Lung (tissue), 12 donors: Measurements from ENCODE around the gene NOL7. TPM values are rescaled to one million over a fixed set of nuclear protein-coding genes. Genes with fewer than 3 reads are reported as not detected.

Experiments
- ATAC-seq: fragments of 200-7000 bp; cut with Tn5 transposase; one replicate; pipeline ENCODE4 v1.9.1; 2020; ENCODE audit warnings: moderate number of reproducible peaks; ENCODE audit not compliant: insufficient read depth, low FRiP score
- DNase-seq, 3 donors: peaks; one replicate each; pipeline ENCODE4 v3.0.0-alpha.2; 2013 to 2017
- H3K27ac ChIP-seq, 2 donors: one replicate each; pipeline ENCODE4 v1.5.1; 2013; ENCODE audit warnings: mild to moderate bottlenecking in 2 of 2, moderate library complexity in 2 of 2, control low read depth in 1 of 2, inconsistent platforms in 1 of 2, low read depth in 1 of 2, low read length in 1 of 2
- H3K27me3 ChIP-seq, 3 donors: one replicate each; pipeline ENCODE4 v1.5.1; 2013; ENCODE audit warnings: low read length in 2 of 3; ENCODE audit not compliant: control insufficient read depth in 3 of 3, insufficient read depth in 3 of 3
- H3K36me3 ChIP-seq, 4 donors: one replicate each; pipeline ENCODE4 v1.5.1; 2013; ENCODE audit warnings: low read length in 4 of 4, mild to moderate bottlenecking in 1 of 4, moderate library complexity in 1 of 4; ENCODE audit not compliant: control insufficient read depth in 4 of 4, insufficient read depth in 4 of 4
- H3K4me1 ChIP-seq, 5 donors: one replicate each; pipeline ENCODE4 v1.5.1; 2013; ENCODE audit warnings: low read length in 5 of 5, mild to moderate bottlenecking in 2 of 5, moderate library complexity in 1 of 5; ENCODE audit not compliant: control insufficient read depth in 5 of 5, insufficient read depth in 5 of 5
- H3K4me3 ChIP-seq: one replicate; pipeline ENCODE4 v1.5.1; 2013; ENCODE audit warnings: mild to moderate bottlenecking, control low read depth, moderate library complexity
- H3K9ac ChIP-seq, 2 donors: one replicate each; pipeline ENCODE4 v1.5.1; 2013; ENCODE audit warnings: low read length in 2 of 2, control low read depth in 1 of 2; ENCODE audit not compliant: insufficient read depth in 1 of 2
- H3K9me3 ChIP-seq, 4 donors: one replicate each; pipeline ENCODE4 v1.5.1; 2013; ENCODE audit warnings: low read length in 3 of 4, mild to moderate bottlenecking in 1 of 4, moderate library complexity in 1 of 4; ENCODE audit not compliant: control insufficient read depth in 4 of 4, insufficient read depth in 3 of 4
- CTCF ChIP-seq: IDR thresholded peaks from 2 replicates; pipeline ENCODE4 v1.5.1; 2012; ENCODE audit warnings: mild to moderate bottlenecking; ENCODE audit errors: control extremely low read depth, extremely low read depth
- WGBS, 2 donors: extraction: QIAGEN DNeasy Blood & Tissue Kit; methylation state at CpG; one replicate each; pipeline ENCODE4 v1.1.7; 2013; 5-methylcytosine and 5-hydroxymethylcytosine counted together
- polyA plus RNA-seq, 2 donors: library from polyadenylated mRNA; stranded (reverse); fragments of 200-250 nt; gene quantifications; one replicate each; pipeline ENCODE4 v1.2.1, GENCODE V29; 2013
- total RNA-seq, 2 donors: library from RNA; depleted of rRNA in 1 of 2; stranded (reverse); fragments of >200 nt in 1 of 2; gene quantifications; one replicate each; pipeline ENCODE4 v1.2.1, GENCODE V29; 2014 to 2021
- donor health status: control.
- donor health status: control.
- donor health status: Bipolar disorder and iron deficiency.
- donor health status: healthy.
- donor health status: DM: yes; HTN: yes; CAD: no.

The NOL7 gene
- total and polyA plus RNA-seq, 4 donors: 48.0 to 75.8 (median 57.5) TPM

- no peak for TF ChIP-seq CTCF
- Histone ChIP-seq H3K27ac (no peak overlapping the region), H3K36me3 (peaks cover 0 to 26% (median 16%) of the 10 kb centered on the region in 4 donors), H3K27me3 (no peaks in the 10 kb centered on the region), H3K4me3 (no peak overlapping the region), H3K9ac (no peak overlapping the region), H3K9me3 (no peaks in the 10 kb centered on the region), H3K4me1 (peaks cover 0 to 11% (median 0%) of the 10 kb centered on the region in 5 donors)
- DNase-seq: no peak
- WGBS, 2 donors: 90 to 95% methylated on average over 1 of the region's 1 CpG
- no peak for ATAC-seq
These were observed 15.4 kb downstream of the NOL7 start for GRCh38 chr6:13630499-13630898.

GRCh38 chr6:13633343-13633742, 18.2 kb downstream of the NOL7 start:
- 99 to 100% methylated on average over 2 of the region's 2 CpGs for WGBS, 2 donors
- Histone ChIP-seq H3K9ac (no peak overlapping the region), H3K36me3 (peaks cover 5 to 25% (median 15%) of the 10 kb centered on the region in 4 donors), H3K9me3 (no peaks in the 10 kb centered on the region), H3K4me1 (peaks cover 0 to 11% (median 0%) of the 10 kb centered on the region in 5 donors), H3K27ac (no peak overlapping the region), H3K27me3 (no peaks in the 10 kb centered on the region), H3K4me3 (no peak overlapping the region)
- TF ChIP-seq CTCF: no peak
- ATAC-seq (no peak), DNase-seq (no peak)

GRCh38 chr6:13635948-13636658, 21.0 kb downstream of the NOL7 start:
- peaks cover 0 to 6% (median 0%) of the 10 kb centered on the region in 5 donors for H3K4me1 ChIP-seq
- peaks cover 7 to 21% (median 16%) of the 10 kb centered on the region in 4 donors for H3K36me3 ChIP-seq
- H3K27ac ChIP-seq: no peak overlapping the region
- H3K9me3 ChIP-seq: no peaks in the 10 kb centered on the region
- ATAC-seq (no peak), DNase-seq (no peak)
- no peak overlapping the region for H3K4me3 ChIP-seq
- H3K27me3 ChIP-seq: no peaks in the 10 kb centered on the region
- H3K9ac ChIP-seq: no peak overlapping the region
- no peak for TF ChIP-seq CTCF
- 41 to 79% methylated on average over 4 of the region's 4 CpGs for WGBS, 2 donors
